ENCODE data around the gene BCAS1.

The BCAS1 gene

GRCh38 chr20:53978497-53978896 lies 91.9 kb downstream of the BCAS1 start:
- no peak for TF ChIP-seq POU6F1 (CRISPR knock-in tag; IDR thresholded peaks at IDR 0.05; ENCODE audit: borderline replicate concordance, low read depth)
- no peak for TF ChIP-seq BACH2 (CRISPR knock-in tag; IDR thresholded peaks at IDR 0.05; ENCODE audit: borderline replicate concordance)
- TF ChIP-seq ISL1 (CRISPR knock-in tag; IDR thresholded peaks at IDR 0.05): no peak
- TF ChIP-seq TCF4 (CRISPR knock-in tag; IDR thresholded peaks at IDR 0.05; ENCODE audit: borderline replicate concordance): no peak
- no peak for TF ChIP-seq SNAI2 (CRISPR knock-in tag; IDR thresholded peaks at IDR 0.05)
- no peak for TF ChIP-seq ZNF8 (CRISPR knock-in tag; IDR thresholded peaks at IDR 0.05)
- no peak for TF ChIP-seq TOX (CRISPR knock-in tag; IDR thresholded peaks at IDR 0.05; ENCODE audit: borderline replicate concordance)
- TF ChIP-seq ZNF70 (CRISPR knock-in tag; IDR thresholded peaks at IDR 0.05): no peak
- no peak for TF ChIP-seq ZFP3 (CRISPR knock-in tag; IDR thresholded peaks at IDR 0.05)
- no peak for TF ChIP-seq ESRRG (CRISPR knock-in tag; IDR thresholded peaks at IDR 0.05)
- TF ChIP-seq OSR1 (CRISPR knock-in tag; IDR thresholded peaks at IDR 0.05): no peak
- TF ChIP-seq ZC3H10 (CRISPR knock-in tag; IDR thresholded peaks at IDR 0.05): no peak
- no peak for TF ChIP-seq ZFP30 (CRISPR knock-in tag; IDR thresholded peaks at IDR 0.05)
- no peak for ATAC-seq

- ATAC-seq: no peak
These were observed 93.0 kb downstream of the BCAS1 start for GRCh38 chr20:53977391-53977790.

GRCh38 chr20:53975761-53976160 lies 94.6 kb downstream of the BCAS1 start:
- ATAC-seq: no peak
- TF ChIP-seq PATZ1 (CRISPR knock-in tag; IDR thresholded peaks at IDR 0.05; ENCODE audit: borderline replicate concordance) (no peak), POU6F1 (CRISPR knock-in tag; IDR thresholded peaks at IDR 0.05; ENCODE audit: borderline replicate concordance, low read depth) (no peak), ZNF70 (CRISPR knock-in tag; IDR thresholded peaks at IDR 0.05) (no peak), SNAI2 (CRISPR knock-in tag; IDR thresholded peaks at IDR 0.05) (no peak), ZNF565 (CRISPR knock-in tag; conservative IDR thresholded peaks at IDR 0.05; ENCODE audit: low read depth) (no peak), BACH2 (CRISPR knock-in tag; IDR thresholded peaks at IDR 0.05; ENCODE audit: borderline replicate concordance) (no peak), PPARA (CRISPR knock-in tag; IDR thresholded peaks at IDR 0.05; ENCODE audit: borderline replicate concordance) (no peak), GLIS3 (CRISPR knock-in tag; IDR thresholded peaks at IDR 0.05) (no peak), TOX (CRISPR knock-in tag; IDR thresholded peaks at IDR 0.05; ENCODE audit: borderline replicate concordance) (no peak), TCF4 (CRISPR knock-in tag; IDR thresholded peaks at IDR 0.05; ENCODE audit: borderline replicate concordance) (no peak), CSRNP3 (CRISPR knock-in tag; IDR thresholded peaks at IDR 0.05) (no peak), OSR1 (CRISPR knock-in tag; IDR thresholded peaks at IDR 0.05) (no peak), CREB5 (CRISPR knock-in tag; IDR thresholded peaks at IDR 0.05; ENCODE audit: low read depth) (no peak), ZFP30 (CRISPR knock-in tag; IDR thresholded peaks at IDR 0.05) (no peak), ZFP3 (CRISPR knock-in tag; IDR thresholded peaks at IDR 0.05) (no peak), ISL1 (CRISPR knock-in tag; IDR thresholded peaks at IDR 0.05) (no peak)

More at GRCh38 chr20:53977391-53977790, 93.0 kb downstream of the BCAS1 start:
- no peak for TF ChIP-seq ZC3H10 (CRISPR knock-in tag; IDR thresholded peaks at IDR 0.05)
- no peak for TF ChIP-seq ZNF565 (CRISPR knock-in tag; conservative IDR thresholded peaks at IDR 0.05; ENCODE audit: low read depth)
- TF ChIP-seq ZNF70 (CRISPR knock-in tag; IDR thresholded peaks at IDR 0.05): no peak
- no peak for TF ChIP-seq POU6F1 (CRISPR knock-in tag; IDR thresholded peaks at IDR 0.05; ENCODE audit: borderline replicate concordance, low read depth)
- no peak for TF ChIP-seq PATZ1 (CRISPR knock-in tag; IDR thresholded peaks at IDR 0.05; ENCODE audit: borderline replicate concordance)
- TF ChIP-seq ARNTL (CRISPR knock-in tag; IDR thresholded peaks at IDR 0.05; ENCODE audit: borderline replicate concordance, low read depth): no peak
- no peak for TF ChIP-seq ISL1 (CRISPR knock-in tag; IDR thresholded peaks at IDR 0.05)
